ENCODE data around the gene PIGV.
"Not testable (repeated sequence)": the region's sequence is repeated elsewhere in the genome, so short reads cannot be mapped to it uniquely, and the experiment has no call there.

PIGV gene

GRCh38 chr1:26839339-26839722, 51.6 kb downstream of the PIGV start:
- no peak for DNase-seq (ENCODE audit: extremely low spot score)
- TF ChIP-seq LEF1 (IDR thresholded peaks at IDR 0.05; ENCODE audit: borderline replicate concordance) (no peak), FOXK2 (IDR thresholded peaks at IDR 0.05) (no peak), SUZ12 (IDR thresholded peaks at IDR 0.05) (no peak), BHLHE40 (IDR thresholded peaks at IDR 0.05; ENCODE audit: borderline replicate concordance) (no peak), NFRKB (IDR thresholded peaks at IDR 0.05) (no peak), FOXM1 (IDR thresholded peaks at IDR 0.05; ENCODE audit: borderline replicate concordance) (no peak), L3MBTL2 (conservative IDR thresholded peaks at IDR 0.05) (no peak), TARDBP (IDR thresholded peaks at IDR 0.05) (no peak), FOXA1 (IDR thresholded peaks at IDR 0.05) (no peak), ZNF384 (IDR thresholded peaks at IDR 0.05) (no peak), SP1 (IDR thresholded peaks at IDR 0.05) (no peak), ARNT (IDR thresholded peaks at IDR 0.05) (no peak), CTBP1 (IDR thresholded peaks at IDR 0.05; ENCODE audit: borderline replicate concordance) (no peak), ELF4 (IDR thresholded peaks at IDR 0.05) (no peak), HDGF (IDR thresholded peaks at IDR 0.05; ENCODE audit: borderline replicate concordance) (no peak)
- TF ChIP-seq, protein P1, sequence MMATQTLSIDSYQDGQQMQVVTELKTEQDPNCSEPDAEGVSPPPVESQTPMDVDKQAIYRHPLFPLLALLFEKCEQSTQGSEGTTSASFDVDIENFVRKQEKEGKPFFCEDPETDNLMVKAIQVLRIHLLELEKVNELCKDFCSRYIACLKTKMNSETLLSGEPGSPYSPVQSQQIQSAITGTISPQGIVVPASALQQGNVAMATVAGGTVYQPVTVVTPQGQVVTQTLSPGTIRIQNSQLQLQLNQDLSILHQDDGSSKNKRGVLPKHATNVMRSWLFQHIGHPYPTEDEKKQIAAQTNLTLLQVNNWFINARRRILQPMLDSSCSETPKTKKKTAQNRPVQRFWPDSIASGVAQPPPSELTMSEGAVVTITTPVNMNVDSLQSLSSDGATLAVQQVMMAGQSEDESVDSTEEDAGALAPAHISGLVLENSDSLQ (IDR thresholded peaks at IDR 0.05), result no peak
- ChIA-PET POLR2A (interaction anchor here (0.6 to 0.9 kb wide), 2 partner anchors 14 to 26 kb away, joined by 3 read pairs; no protein-coding TSS in a partner anchor), CTCF (no interaction called here)

DNA sequence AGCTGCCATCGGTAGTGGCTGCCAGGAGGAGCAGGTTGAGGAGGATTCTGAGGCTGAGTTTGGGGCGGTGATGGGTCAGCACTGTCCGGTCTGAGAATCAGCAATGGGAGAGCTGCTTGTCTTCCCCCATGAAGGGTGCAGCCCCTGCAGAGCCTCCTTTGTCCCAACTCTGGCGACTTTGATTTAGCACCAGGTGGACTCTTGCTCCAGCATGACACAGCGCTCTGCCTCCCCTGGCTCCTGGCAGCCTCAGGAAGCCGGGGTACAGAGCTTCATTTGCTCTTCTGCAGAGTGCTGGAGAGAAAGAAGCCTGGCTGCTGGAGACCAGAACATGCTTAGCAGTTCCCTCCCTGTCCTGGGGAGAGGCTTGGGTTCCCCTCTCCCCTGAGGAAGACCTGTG, 52.0 kb downstream of the PIGV start:
- ChIA-PET POLR2A (interaction anchor here (0.6 to 0.9 kb wide), 2 partner anchors 15 to 25 kb away, joined by 3 read pairs; no protein-coding TSS in a partner anchor), CTCF (no interaction called here)
- TF ChIP-seq BHLHE40 (IDR thresholded peaks at IDR 0.05; ENCODE audit: borderline replicate concordance), result no peak
- DNase-seq (ENCODE audit: extremely low spot score), result no peak

- CTCF ChIA-PET, result interaction anchor here (0.6 kb wide), 1 partner anchor 14 kb away, joined by 4 read pairs; no protein-coding TSS in a partner anchor
- POLR2A ChIA-PET, result no interaction called here
- DNase-seq (ENCODE audit: extremely low spot score), result no peak
- TF ChIP-seq L3MBTL2 (conservative IDR thresholded peaks at IDR 0.05) (no peak), ARNT (IDR thresholded peaks at IDR 0.05) (no peak), ELF4 (IDR thresholded peaks at IDR 0.05) (no peak), SP1 (IDR thresholded peaks at IDR 0.05) (no peak), BHLHE40 (IDR thresholded peaks at IDR 0.05; ENCODE audit: borderline replicate concordance) (no peak), SUZ12 (IDR thresholded peaks at IDR 0.05) (no peak), HDGF (IDR thresholded peaks at IDR 0.05; ENCODE audit: borderline replicate concordance) (no peak), FOXK2 (IDR thresholded peaks at IDR 0.05) (no peak), FOXM1 (IDR thresholded peaks at IDR 0.05; ENCODE audit: borderline replicate concordance) (no peak)
These were observed 56.9 kb downstream of the PIGV start for GRCh38 chr1:26844424-26845196.

GRCh38 chr1:26847826-26848225, 60.1 kb downstream of the PIGV start:
- ChIA-PET CTCF (interaction anchor here (0.7 to 0.8 kb wide), 2 partner anchors 15 to 31 kb away, joined by 4 to 5 read pairs; no protein-coding TSS in a partner anchor), POLR2A (interaction anchor here (0.9 kb wide), 1 partner anchor 17 kb away, joined by 3 read pairs; no protein-coding TSS in a partner anchor)
- DNase-seq (ENCODE audit: extremely low spot score), result not testable (repeated sequence)
